GM12878 (cell line): Measurements from ENCODE around the gene KDM8. TPM values are rescaled to one million over a fixed set of nuclear protein-coding genes. Genes with fewer than 3 reads are reported as not detected.

Experiments
- BACH1 ChIP-seq: fragments of 450-650 bp; IDR thresholded peaks from 2 replicates; pipeline ENCODE4 v1.6.1; 2017; ENCODE audit warnings: mild to moderate bottlenecking, borderline replicate concordance
- BMI1 ChIP-seq: fragments of 450-650 bp; IDR thresholded peaks from 2 replicates; pipeline ENCODE4 v1.6.1; 2016; ENCODE audit warnings: mild to moderate bottlenecking, moderate library complexity, borderline replicate concordance
- CBFB ChIP-seq: IDR thresholded peaks from 2 replicates; pipeline ENCODE4 v1.6.1; 2016; ENCODE audit warnings: antibody characterized with exemption, low read depth
- CREM ChIP-seq: IDR thresholded peaks from 2 replicates; pipeline ENCODE4 v1.6.1; 2014; ENCODE audit warnings: antibody characterized with exemption, low read depth
- EGR1 ChIP-seq, 2 experiments: IDR thresholded peaks; 1 replicate in 1 of 2; 2 replicates in 1 of 2; pipeline ENCODE4 v1.6.1; 2011 to 2012; ENCODE audit warnings: low read depth in 2 of 2, low read length in 2 of 2, borderline replicate concordance in 1 of 2, mild to moderate bottlenecking in 1 of 2, moderate library complexity in 1 of 2
- ESRRA ChIP-seq: IDR thresholded peaks from 2 replicates; pipeline ENCODE4 v1.6.1; 2012; ENCODE audit warnings: mild to moderate bottlenecking, low read length, improper control_type of control experiment
- FOS ChIP-seq: IDR thresholded peaks from 3 replicates; pipeline ENCODE4 v1.6.1; 2011; ENCODE audit warnings: borderline replicate concordance; ENCODE audit not compliant: insufficient read length; ENCODE audit errors: extremely low read depth
- HDAC2 ChIP-seq: fragments of 200-600 bp; sonication (generic); IDR thresholded peaks from 2 replicates; pipeline ENCODE4 v1.6.1; 2017
- IKZF2 ChIP-seq, 2 experiments: fragments of 450-650 bp; IDR thresholded peaks; 2 replicates each; pipeline ENCODE4 v1.6.1; 2017; ENCODE audit warnings: mild to moderate bottlenecking in 2 of 2, moderate library complexity in 2 of 2
- RB1 ChIP-seq: fragments of 450-650 bp; formaldehyde crosslinking; IDR thresholded peaks from 2 replicates; pipeline ENCODE4 v1.6.1; 2017; ENCODE audit warnings: mild to moderate bottlenecking, borderline replicate concordance
- RFX5 ChIP-seq: IDR thresholded peaks from 2 replicates; pipeline ENCODE4 v1.6.1; 2011; ENCODE audit warnings: low read depth, low read length, improper control_type of control experiment
- STAT3 ChIP-seq: IDR thresholded peaks from 2 replicates; pipeline ENCODE4 v1.6.1; 2011; ENCODE audit warnings: low read depth, low read length, improper control_type of control experiment
- ZNF384 ChIP-seq: IDR thresholded peaks from 2 replicates; pipeline ENCODE4 v1.6.1; 2012; ENCODE audit warnings: low read depth, mild to moderate bottlenecking, low read length, improper control_type of control experiment, borderline replicate concordance
- polyA plus RNA-seq, 11 experiments: library from polyadenylated mRNA; depleted of rRNA in 4 of 11; unstranded in 6 of 11; stranded (reverse) in 5 of 11; fragments of >200 nt; fragmentation: Nextera tagmentation in 4 of 11; fragmentation: Illumina TruSeq in 1 of 11; extraction: Ambion mirVana in 4 of 11; extraction: Trizol in 1 of 11; gene quantifications; 1 replicate in 1 of 11; 2 replicates in 10 of 11; pipeline versions ENCODE4 v1.2.1 to v1.2.3, GENCODE V29; 2011 to 2016; ENCODE audit warnings: inconsistent platforms in 2 of 11, missing spikeins in 2 of 11, low read depth in 1 of 11
- total RNA-seq, 4 experiments: library from RNA; depleted of rRNA in 3 of 4; stranded (reverse); fragments of >200 nt in 3 of 4; fragmentation: Illumina TruSeq in 1 of 4; extraction: Trizol in 1 of 4; gene quantifications; 2 replicates each; pipeline versions ENCODE4 v1.2.1 to v1.2.3, GENCODE V29; 2013 to 2021
- TF ChIP-seq, protein P1 (sequence below): fragments of 450-650 bp; IDR thresholded peaks from 2 replicates; pipeline ENCODE4 v1.6.1; 2018; ENCODE audit warnings: mild to moderate bottlenecking, low read depth, moderate library complexity; ENCODE audit not compliant: partially characterized antibody
- TF ChIP-seq, protein P2 (sequence below): fragments of 450-650 bp; IDR thresholded peaks from 2 replicates; pipeline ENCODE4 v1.6.1; 2018; ENCODE audit warnings: borderline replicate concordance, mild to moderate bottlenecking; ENCODE audit not compliant: partially characterized antibody
- TF ChIP-seq, protein P3 (sequence below): fragments of 450-650 bp; IDR thresholded peaks from 2 replicates; pipeline ENCODE4 v1.6.1; 2017; ENCODE audit warnings: mild to moderate bottlenecking
- TF ChIP-seq, protein P4 (sequence below): IDR thresholded peaks from 2 replicates; pipeline ENCODE4 v1.6.1; 2012; ENCODE audit warnings: low read depth, low read length, improper control_type of control experiment
- TF ChIP-seq, protein P5 (sequence below): fragments of 450-650 bp; IDR thresholded peaks from 2 replicates; pipeline ENCODE4 v1.6.1; 2017; ENCODE audit warnings: borderline replicate concordance

KDM8 gene
- total and polyA plus RNA-seq, 10 of the 15 experiments (the other 5 are each of a cell fraction or from before 2014, with no cell fraction given): 0.79 to 8.9 (median 5.8) TPM

DNA sequence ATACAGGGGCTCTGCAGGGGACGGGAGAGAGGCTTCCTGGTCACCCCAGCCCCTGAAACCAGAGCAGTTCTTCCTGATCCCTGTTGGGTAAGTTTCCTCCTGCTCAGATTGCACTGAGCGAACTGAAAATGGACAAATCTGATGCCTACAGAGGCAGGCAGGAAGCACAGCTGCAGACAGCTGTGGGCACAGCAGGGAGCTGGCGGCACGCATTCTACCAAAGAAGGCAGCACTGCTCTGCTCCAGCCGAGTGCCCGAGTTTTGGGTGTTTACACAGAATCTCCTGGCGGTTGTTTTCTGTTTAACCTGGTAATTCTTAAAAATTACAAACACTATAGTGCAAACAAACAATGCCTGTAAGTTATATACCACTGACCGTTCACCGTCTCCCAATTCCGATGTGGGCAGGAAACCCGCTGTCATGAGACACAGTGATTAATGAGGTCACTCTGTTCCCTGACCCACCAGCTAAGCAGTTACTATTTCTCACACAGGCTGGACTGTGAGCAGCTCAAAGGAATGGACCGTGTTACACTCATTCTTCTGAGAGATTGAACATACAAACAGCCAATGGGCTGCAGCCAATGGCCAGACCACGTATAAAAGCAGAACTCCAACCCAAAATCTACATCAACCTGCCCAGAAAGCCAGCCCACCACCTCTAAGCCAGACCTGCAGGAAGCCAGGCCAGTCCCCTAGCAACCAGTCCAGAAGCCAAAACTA lies 39.7 kb downstream of the KDM8 start (continued):
- TF ChIP-seq, protein P1, sequence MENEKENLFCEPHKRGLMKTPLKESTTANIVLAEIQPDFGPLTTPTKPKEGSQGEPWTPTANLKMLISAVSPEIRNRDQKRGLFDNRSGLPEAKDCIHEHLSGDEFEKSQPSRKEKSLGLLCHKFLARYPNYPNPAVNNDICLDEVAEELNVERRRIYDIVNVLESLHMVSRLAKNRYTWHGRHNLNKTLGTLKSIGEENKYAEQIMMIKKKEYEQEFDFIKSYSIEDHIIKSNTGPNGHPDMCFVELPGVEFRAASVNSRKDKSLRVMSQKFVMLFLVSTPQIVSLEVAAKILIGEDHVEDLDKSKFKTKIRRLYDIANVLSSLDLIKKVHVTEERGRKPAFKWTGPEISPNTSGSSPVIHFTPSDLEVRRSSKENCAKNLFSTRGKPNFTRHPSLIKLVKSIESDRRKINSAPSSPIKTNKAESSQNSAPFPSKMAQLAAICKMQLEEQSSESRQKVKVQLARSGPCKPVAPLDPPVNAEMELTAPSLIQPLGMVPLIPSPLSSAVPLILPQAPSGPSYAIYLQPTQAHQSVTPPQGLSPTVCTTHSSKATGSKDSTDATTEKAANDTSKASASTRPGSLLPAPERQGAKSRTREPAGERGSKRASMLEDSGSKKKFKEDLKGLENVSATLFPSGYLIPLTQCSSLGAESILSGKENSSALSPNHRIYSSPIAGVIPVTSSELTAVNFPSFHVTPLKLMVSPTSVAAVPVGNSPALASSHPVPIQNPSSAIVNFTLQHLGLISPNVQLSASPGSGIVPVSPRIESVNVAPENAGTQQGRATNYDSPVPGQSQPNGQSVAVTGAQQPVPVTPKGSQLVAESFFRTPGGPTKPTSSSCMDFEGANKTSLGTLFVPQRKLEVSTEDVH: no peak
- TF ChIP-seq BACH1: no peak
- TF ChIP-seq, protein P2, sequence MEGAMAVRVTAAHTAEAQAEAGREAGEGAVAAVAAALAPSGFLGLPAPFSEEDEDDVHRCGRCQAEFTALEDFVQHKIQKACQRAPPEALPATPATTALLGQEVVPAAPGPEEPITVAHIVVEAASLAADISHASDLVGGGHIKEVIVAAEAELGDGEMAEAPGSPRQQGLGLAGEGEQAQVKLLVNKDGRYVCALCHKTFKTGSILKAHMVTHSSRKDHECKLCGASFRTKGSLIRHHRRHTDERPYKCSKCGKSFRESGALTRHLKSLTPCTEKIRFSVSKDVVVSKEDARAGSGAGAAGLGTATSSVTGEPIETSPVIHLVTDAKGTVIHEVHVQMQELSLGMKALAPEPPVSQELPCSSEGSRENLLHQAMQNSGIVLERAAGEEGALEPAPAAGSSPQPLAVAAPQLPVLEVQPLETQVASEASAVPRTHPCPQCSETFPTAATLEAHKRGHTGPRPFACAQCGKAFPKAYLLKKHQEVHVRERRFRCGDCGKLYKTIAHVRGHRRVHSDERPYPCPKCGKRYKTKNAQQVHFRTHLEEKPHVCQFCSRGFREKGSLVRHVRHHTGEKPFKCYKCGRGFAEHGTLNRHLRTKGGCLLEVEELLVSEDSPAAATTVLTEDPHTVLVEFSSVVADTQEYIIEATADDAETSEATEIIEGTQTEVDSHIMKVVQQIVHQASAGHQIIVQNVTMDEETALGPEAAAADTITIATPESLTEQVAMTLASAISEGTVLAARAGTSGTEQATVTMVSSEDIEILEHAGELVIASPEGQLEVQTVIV: no peak
- TF ChIP-seq RB1: no peak
- no peak for TF ChIP-seq EGR1 (IDR thresholded peaks at IDR 0.05; ENCODE audit: borderline replicate concordance in 1 of 2, low read depth in 2 of 2, low read length in 2 of 2)
- TF ChIP-seq, protein P3, sequence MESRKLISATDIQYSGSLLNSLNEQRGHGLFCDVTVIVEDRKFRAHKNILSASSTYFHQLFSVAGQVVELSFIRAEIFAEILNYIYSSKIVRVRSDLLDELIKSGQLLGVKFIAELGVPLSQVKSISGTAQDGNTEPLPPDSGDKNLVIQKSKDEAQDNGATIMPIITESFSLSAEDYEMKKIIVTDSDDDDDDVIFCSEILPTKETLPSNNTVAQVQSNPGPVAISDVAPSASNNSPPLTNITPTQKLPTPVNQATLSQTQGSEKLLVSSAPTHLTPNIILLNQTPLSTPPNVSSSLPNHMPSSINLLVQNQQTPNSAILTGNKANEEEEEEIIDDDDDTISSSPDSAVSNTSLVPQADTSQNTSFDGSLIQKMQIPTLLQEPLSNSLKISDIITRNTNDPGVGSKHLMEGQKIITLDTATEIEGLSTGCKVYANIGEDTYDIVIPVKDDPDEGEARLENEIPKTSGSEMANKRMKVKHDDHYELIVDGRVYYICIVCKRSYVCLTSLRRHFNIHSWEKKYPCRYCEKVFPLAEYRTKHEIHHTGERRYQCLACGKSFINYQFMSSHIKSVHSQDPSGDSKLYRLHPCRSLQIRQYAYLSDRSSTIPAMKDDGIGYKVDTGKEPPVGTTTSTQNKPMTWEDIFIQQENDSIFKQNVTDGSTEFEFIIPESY: no peak
- peak; percentile 41; the same call in 1 of the 2 replicates for TF ChIP-seq CREM
- TF ChIP-seq STAT3: no peak
- TF ChIP-seq, protein P4, sequence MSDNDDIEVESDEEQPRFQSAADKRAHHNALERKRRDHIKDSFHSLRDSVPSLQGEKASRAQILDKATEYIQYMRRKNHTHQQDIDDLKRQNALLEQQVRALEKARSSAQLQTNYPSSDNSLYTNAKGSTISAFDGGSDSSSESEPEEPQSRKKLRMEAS: no peak
- no peak for TF ChIP-seq CBFB
- no peak for TF ChIP-seq ZNF384
- TF ChIP-seq IKZF2 (IDR thresholded peaks at IDR 0.05): peak; percentile 50 to 59; a peak in 2 of 4 replicates
- no peak for TF ChIP-seq FOS
- no peak for TF ChIP-seq HDAC2
- no peak for TF ChIP-seq BMI1
- TF ChIP-seq, protein P5, sequence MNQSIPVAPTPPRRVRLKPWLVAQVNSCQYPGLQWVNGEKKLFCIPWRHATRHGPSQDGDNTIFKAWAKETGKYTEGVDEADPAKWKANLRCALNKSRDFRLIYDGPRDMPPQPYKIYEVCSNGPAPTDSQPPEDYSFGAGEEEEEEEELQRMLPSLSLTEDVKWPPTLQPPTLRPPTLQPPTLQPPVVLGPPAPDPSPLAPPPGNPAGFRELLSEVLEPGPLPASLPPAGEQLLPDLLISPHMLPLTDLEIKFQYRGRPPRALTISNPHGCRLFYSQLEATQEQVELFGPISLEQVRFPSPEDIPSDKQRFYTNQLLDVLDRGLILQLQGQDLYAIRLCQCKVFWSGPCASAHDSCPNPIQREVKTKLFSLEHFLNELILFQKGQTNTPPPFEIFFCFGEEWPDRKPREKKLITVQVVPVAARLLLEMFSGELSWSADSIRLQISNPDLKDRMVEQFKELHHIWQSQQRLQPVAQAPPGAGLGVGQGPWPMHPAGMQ: no peak
- no peak for TF ChIP-seq ESRRA
- no peak for TF ChIP-seq RFX5
